ENCODE data around the gene NFATC3. TPM values are rescaled to one million over a fixed set of nuclear protein-coding genes. Genes with fewer than 3 reads are reported as not detected.

The NFATC3 gene
- total RNA-seq, 1 donor from 2014 or later, result 20.9 TPM

DNA sequence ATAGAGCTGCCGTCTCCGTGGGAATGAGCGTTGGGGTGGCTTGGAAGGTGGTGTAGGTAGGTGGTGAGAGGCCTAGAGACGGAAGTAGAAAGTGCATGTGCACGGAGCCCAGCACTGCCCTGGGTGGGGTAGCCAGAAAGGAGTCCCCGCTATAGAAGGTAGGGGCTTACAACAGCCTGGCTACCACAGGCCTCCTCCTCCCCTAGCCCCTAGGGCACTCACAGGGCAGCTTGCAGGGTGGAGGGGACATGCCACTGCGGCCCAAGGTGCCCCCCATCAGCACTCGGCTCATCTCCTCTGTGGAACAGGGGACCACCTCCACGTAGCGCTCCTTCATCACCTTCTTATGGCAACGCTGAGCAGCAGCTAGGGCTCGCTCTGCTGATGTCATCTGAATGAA is 145.8 kb downstream of the NFATC3 start:
- no peaks in the 10 kb centered on the region for H3K9me3 ChIP-seq (replicated peaks)
- H3K36me3 ChIP-seq, result no peaks in the 10 kb centered on the region
- H3K27me3 ChIP-seq (ENCODE audit: low read depth), result no peaks in the 10 kb centered on the region
- H3K4me1 ChIP-seq, result peaks cover 32% of the 10 kb centered on the region
- TF ChIP-seq, protein P1, sequence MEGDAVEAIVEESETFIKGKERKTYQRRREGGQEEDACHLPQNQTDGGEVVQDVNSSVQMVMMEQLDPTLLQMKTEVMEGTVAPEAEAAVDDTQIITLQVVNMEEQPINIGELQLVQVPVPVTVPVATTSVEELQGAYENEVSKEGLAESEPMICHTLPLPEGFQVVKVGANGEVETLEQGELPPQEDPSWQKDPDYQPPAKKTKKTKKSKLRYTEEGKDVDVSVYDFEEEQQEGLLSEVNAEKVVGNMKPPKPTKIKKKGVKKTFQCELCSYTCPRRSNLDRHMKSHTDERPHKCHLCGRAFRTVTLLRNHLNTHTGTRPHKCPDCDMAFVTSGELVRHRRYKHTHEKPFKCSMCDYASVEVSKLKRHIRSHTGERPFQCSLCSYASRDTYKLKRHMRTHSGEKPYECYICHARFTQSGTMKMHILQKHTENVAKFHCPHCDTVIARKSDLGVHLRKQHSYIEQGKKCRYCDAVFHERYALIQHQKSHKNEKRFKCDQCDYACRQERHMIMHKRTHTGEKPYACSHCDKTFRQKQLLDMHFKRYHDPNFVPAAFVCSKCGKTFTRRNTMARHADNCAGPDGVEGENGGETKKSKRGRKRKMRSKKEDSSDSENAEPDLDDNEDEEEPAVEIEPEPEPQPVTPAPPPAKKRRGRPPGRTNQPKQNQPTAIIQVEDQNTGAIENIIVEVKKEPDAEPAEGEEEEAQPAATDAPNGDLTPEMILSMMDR (IDR thresholded peaks at IDR 0.05; ENCODE audit: borderline replicate concordance), result no peak
- no peak overlapping the region for H3K4me3 ChIP-seq
- no peak overlapping the region for H3K27ac ChIP-seq (replicated peaks)
- no peak for DNase-seq
- intact Hi-C loops (cut with micrococcal nuclease), result no loop called here

DNA sequence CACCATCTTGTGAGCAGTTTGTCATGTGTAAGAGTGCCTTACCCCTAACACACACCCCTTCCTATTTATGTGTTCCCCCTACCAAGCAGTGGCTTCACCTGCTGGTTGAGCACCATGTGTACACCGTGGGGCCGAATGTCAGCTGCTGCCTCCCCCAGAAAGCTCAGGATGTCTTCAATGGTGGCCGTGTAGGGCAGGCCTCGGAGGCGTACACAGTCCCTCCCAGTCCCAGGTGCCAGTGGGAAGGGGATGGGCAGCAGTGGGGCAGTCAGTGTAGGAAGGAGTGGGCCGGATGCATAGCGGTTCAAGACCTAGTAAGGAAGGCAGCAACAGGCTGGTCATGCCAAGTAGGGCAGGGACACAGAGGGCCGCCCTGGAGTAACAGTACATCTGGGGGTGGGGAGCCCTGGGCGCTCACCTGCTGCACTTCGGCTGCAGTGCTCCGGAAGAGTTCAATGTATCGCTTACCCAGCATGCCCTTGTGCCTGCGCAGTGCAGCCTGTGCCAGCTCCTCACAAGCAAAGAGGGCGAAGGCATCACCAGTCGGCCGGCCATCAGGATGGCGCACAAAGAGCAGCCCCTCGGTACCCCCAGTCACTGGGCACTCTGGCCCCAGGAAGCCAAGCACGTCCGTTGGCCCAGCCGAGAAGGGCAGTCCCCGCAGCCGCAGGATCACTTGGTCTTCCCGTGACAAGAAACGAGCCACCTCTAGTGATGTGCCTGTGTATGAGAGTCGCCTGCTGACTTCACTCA is 146.4 kb downstream of the NFATC3 start:
- TF ChIP-seq, protein P1 (IDR thresholded peaks at IDR 0.05; ENCODE audit: borderline replicate concordance), result no peak
- DNase-seq, result no peak
- Histone ChIP-seq H3K27ac (replicated peaks) (no peak overlapping the region), H3K9me3 (replicated peaks) (no peaks in the 10 kb centered on the region), H3K4me3 (no peak overlapping the region), H3K27me3 (ENCODE audit: low read depth) (no peaks in the 10 kb centered on the region), H3K4me1 (peaks cover 38% of the 10 kb centered on the region), H3K36me3 (no peaks in the 10 kb centered on the region)
- intact Hi-C loops (cut with micrococcal nuclease), result no loop called here

DNA sequence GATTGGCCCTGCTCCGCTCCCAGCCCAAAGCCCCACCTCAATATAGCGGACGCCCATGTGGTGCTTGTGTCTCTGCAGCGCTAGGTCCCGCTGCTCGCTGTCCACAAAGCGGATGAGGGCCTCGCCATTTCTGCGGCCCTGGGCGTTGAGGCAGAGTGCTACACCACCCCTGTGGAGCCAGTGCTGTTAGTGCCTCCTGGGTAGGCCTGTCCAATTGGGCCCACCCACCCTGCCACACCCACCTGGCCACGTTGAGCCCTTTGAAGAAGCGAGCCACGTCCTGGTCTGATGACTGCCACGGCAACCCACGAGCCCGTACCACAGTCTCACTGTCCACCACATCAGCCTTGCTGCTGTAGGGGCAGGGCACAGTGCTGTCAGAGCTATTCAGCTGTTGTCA is 147.2 kb downstream of the NFATC3 start:
- TF ChIP-seq, protein P1 (IDR thresholded peaks at IDR 0.05; ENCODE audit: borderline replicate concordance), result no peak
- DNase-seq, result no peak
- intact Hi-C loops (cut with micrococcal nuclease), result no loop called here

DNA sequence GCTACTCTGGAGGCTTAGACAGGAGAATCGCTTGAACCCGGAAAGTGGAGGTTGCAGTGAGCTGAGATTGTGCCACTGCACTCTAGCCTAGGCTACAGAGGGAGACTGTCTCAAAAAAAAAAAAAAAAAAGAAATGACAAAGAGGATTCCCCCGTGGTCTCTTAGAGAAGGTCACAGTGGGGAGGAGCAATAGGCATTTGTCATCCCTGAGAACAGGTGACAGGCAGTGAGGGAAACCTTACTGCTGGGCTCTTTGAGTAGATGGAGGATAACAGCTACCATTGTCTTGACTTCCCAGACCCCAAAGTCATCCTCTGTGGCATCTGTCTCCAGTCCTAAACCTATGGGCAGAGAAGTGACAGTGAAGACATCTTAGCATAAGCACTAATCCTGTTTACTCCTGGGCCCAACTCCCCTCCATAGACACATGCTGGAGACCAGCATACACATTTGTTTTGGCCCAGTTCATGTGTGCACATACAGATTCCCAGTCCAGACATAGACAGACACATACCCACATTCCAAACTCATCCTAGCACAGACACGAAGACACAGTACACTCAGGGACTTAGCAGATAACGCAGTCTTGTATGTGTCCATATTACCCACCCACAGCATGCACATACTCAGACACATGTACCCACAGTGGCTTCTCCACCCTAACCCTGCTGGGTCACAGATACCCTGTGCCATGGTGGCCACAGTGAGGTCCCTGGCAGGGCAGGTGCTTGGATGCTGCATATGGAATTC is 148.1 kb downstream of the NFATC3 start:
- intact Hi-C loops (cut with micrococcal nuclease), result no loop called here

More for the DNA sequence above, 147.2 kb downstream of the NFATC3 start:
- H3K4me3 ChIP-seq, result no peak overlapping the region
- no peaks in the 10 kb centered on the region for H3K27me3 ChIP-seq (ENCODE audit: low read depth)
- H3K9me3 ChIP-seq (replicated peaks), result no peaks in the 10 kb centered on the region
- H3K27ac ChIP-seq (replicated peaks), result no peak overlapping the region
- H3K36me3 ChIP-seq, result no peaks in the 10 kb centered on the region
- peaks cover 39% of the 10 kb centered on the region for H3K4me1 ChIP-seq

DNA sequence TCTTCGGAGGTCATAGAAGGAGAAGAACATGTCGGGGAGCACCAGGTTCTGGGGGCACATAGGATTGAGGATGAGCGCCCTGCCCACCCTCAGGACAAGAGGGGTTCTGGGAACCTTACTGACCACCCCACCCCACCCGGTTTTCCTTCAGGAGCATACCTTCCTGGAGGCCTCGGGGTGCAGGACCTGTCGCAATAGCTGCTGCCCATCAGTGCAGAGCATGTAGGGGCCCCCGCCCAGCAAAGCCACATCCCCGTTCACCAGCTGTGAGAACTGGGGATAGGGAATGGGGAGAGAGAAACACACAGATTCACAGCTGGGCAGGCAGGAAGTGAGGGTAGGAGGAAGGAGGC is 148.6 kb downstream of the NFATC3 start:
- Histone ChIP-seq H3K36me3 (no peaks in the 10 kb centered on the region), H3K4me3 (no peak overlapping the region), H3K9me3 (replicated peaks) (no peaks in the 10 kb centered on the region), H3K27me3 (ENCODE audit: low read depth) (no peaks in the 10 kb centered on the region), H3K4me1 (peaks cover 31% of the 10 kb centered on the region), H3K27ac (replicated peaks) (no peak overlapping the region)
- intact Hi-C loops (cut with micrococcal nuclease), result no loop called here
- TF ChIP-seq, protein P1 (IDR thresholded peaks at IDR 0.05; ENCODE audit: borderline replicate concordance), result no peak
- DNase-seq, result no peak

More for the DNA sequence above, 148.1 kb downstream of the NFATC3 start:
- DNase-seq, result no peak
- H3K27ac ChIP-seq (replicated peaks), result no peak overlapping the region
- TF ChIP-seq, protein P1 (IDR thresholded peaks at IDR 0.05; ENCODE audit: borderline replicate concordance), result no peak
- peaks cover 35% of the 10 kb centered on the region for H3K4me1 ChIP-seq
- no peaks in the 10 kb centered on the region for H3K36me3 ChIP-seq
- no peaks in the 10 kb centered on the region for H3K27me3 ChIP-seq (ENCODE audit: low read depth)
- H3K4me3 ChIP-seq, result no peak overlapping the region
- H3K9me3 ChIP-seq (replicated peaks), result no peaks in the 10 kb centered on the region

All from left ventricle myocardium inferior (tissue), 1 donor.